GM12892 (cell line): ENCODE data around the gene MDFIC.

ENCODE experiments used
- POLR2A ChIP-seq: IDR thresholded peaks from 2 replicates; pipeline ENCODE4 v1.6.1; 2011; ENCODE audit warnings: low read depth, low read length, control low read depth
- POLR2AphosphoS5 ChIP-seq: IDR thresholded peaks from 2 replicates; pipeline ENCODE4 v1.6.1; 2011; ENCODE audit warnings: low read depth, low read length, control low read depth

GRCh38 chr7:114959931-114960330 is 38.0 kb downstream of the MDFIC start:
- TF ChIP-seq POLR2AphosphoS5, result no peak
- TF ChIP-seq POLR2A, result no peak
